UCSD-AML1 (cell line): Measurements from ENCODE around the gene GPC5.
"Not testable (repeated sequence)": the region's sequence is repeated elsewhere in the genome, so short reads cannot be mapped to it uniquely, and the experiment has no call there.

Experiments
- DNase-seq: peaks from one replicate; lab custom pipeline; 2025; ENCODE audit not compliant: unreplicated experiment; lab: John Stamatoyannopoulos, UW

GPC5 gene

DNA sequence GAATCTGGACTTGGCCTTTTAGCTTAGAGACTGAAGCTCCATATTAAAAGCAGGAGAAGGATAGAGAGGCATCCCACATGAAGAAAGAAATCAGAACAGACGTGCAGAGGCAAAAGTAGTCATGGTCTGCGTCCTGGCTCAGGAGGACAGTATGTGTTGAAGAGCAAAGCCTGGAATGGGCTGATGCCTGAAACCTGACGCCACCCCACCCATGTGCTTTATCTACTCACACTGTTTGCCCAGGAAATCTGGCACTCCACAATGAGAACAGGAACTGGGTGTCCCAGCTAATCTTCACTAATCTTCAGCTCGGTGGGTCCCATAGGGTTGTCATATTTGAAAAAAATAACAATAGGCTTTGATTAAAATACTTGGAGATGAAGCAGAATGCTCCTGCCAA is 1279.2 kb downstream of the GPC5 start:
- no peak for DNase-seq

DNA sequence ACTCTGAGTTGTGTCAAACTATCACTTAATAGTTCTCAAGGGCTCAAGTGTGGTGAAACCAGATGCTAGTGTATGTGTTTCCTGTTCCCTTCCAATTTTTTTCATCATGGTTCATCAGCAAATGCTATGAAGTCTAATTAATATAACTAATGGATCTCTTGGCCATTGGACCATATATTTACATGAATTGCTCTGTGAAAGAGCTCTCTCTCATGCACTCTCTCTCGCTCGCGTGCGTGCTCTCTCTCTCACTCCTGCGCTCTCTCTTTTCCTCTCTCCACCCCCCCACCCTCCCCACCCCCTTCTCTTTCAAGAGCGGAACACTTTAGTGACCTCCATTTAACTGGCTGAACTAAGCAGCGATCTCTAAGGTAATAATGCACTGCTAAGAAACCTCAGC is 1281.2 kb downstream of the GPC5 start:
- DNase-seq = no peak

DNA sequence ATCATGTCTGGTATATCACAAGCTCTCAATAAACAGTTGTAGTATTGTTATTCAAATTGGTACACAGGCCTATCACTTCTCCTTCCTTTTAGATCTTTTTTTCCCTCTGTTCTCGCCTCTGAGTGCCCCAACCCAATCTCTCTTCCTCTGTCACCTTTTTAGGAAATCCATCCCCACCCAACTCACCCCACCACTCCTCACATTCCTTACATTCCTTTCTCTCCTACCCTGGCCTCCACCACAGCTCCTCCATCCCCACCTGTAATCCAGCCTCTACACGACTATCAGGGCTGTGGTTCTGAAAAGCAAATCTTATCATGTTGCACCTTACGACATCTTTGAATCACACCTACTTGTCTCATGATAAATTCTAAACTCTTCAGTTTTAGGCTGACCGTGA is 1282.8 kb downstream of the GPC5 start:
- DNase-seq = no peak

DNA sequence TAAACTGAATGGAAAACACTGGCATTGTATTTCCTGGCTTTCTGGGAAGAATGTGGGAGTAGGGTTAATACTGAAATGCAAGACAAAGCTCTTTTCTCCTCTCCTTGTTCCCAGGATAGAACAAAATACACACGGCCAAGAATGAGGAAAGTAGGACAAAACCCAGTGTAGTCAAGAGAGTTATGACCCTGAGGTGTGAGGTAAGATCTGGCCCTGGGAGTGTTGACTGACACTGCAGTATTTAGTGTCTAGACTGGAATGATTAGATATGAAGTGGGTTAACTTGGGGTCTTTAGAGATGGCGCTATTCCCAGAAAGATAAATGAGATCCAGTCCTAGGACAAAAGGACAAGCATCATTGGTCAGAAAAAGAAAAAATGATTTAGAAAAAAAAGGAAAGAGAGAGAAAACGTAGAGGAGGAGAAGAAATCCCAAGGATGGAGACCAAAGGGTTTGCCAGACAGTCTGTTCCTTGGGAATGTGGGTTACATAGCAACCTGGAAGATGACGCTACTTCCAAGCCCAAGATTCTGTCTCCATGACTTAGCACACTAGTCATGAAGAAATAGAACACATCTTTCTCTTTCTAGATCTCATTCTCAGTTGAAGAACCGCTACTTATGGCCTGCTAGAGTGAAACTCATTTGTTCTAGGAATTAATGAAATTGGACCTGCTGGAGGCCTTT is 1284.6 kb downstream of the GPC5 start:
- no peak for DNase-seq

- DNase-seq = no peak
Measured at GRCh38 chr13:92694047-92694446, 1295.6 kb downstream of the GPC5 start.

- not testable (repeated sequence) for DNase-seq
Measured at GRCh38 chr13:92695827-92696226, 1297.4 kb downstream of the GPC5 start.

GRCh38 chr13:92716749-92717148 is 1318.3 kb downstream of the GPC5 start:
- DNase-seq = no peak

- DNase-seq = no peak
Measured at GRCh38 chr13:92717857-92718256, 1319.4 kb downstream of the GPC5 start.

DNA sequence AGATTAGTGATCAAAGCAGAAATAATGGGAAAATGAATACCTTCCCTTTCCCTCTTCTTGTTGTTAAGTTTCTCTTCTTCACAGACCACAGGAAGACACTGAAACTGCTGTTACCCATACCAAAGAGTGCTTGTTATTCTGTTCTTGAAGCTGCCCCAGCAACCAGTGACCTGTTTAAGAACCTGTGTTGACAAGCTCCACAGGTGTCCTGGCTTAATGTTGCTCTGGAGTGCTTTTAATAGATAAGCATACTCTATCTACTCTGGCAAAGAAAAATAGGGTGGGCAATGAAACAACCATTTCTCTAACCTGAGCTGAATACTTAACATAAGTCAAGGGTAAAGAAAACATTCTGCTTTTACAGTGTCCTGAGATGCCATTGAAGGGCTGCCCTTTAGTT is 1321.4 kb downstream of the GPC5 start:
- DNase-seq = no peak

- DNase-seq = no peak
Measured at GRCh38 chr13:92721620-92722019, 1323.2 kb downstream of the GPC5 start.

DNA sequence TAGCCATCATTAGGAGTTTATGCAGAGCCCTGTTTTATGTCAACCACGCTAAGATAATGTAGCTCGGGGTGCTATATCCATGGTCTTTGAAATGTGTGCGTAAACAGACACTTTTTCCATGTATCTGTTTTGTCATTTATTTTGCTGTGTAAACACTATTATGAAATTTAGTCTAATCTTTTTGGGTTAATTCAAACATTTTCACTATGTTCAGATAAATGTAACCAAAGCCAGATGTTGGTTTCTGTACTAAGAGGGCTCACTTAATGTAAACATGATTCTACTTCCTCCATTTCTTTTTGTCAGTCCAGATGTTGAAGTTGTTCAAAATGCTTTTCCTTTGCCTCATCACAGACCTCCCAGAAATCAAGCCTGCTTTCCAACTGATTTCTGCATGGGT is 1328.7 kb downstream of the GPC5 start:
- DNase-seq = no peak

GRCh38 chr13:92734068-92734467 is 1335.6 kb downstream of the GPC5 start:
- DNase-seq = no peak

DNA sequence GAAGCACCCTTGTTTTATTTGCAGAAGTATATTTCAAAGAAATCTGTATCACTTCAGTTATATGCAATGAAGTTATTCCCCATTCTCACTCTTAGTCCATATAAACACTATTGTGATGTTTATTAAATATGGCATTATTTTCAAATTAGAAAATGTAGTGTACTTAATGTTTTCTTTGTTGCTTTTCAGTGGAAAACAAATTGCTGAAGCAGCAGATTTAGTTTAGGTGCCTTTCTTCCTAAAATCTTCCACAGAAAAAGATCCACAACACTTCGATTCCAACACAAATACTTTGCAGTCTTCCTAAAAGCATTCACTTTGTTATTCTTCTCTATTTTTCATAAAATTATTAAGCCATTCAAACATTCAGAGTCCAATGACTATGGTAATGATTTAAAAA is 1336.1 kb downstream of the GPC5 start:
- DNase-seq = no peak

GRCh38 chr13:92735909-92736308 is 1337.5 kb downstream of the GPC5 start:
- DNase-seq = no peak

DNA sequence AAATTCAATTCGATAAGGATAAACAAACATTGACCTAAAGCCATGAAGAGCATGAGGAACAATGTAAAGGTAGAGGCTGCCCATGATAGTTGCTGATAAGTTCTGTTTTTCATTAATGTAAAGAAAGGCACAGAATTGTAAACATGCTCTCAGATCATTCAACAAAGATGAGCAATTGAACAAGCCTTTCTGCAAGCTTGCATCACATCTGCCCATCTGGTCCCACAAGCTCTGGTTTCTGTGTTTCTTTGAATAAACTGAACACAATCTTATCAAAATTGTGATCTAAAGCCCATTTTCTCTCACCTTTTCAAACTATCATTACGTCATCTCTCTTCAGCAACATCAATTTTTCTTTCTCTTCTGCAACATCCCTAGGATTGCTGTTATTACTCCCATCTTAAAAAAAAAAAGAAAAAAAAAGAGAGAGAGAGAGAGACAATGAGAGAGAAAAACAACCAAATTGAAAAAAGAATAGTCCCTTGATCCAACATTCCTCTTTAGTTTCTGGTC is 1340.9 kb downstream of the GPC5 start:
- DNase-seq = no peak

GRCh38 chr13:92743992-92744391 is 1345.6 kb downstream of the GPC5 start:
- DNase-seq = no peak

- no peak for DNase-seq
Measured at GRCh38 chr13:92745258-92745657, 1346.8 kb downstream of the GPC5 start.

- DNase-seq = not testable (repeated sequence)
Measured at GRCh38 chr13:92752705-92753104, 1354.3 kb downstream of the GPC5 start.

DNA sequence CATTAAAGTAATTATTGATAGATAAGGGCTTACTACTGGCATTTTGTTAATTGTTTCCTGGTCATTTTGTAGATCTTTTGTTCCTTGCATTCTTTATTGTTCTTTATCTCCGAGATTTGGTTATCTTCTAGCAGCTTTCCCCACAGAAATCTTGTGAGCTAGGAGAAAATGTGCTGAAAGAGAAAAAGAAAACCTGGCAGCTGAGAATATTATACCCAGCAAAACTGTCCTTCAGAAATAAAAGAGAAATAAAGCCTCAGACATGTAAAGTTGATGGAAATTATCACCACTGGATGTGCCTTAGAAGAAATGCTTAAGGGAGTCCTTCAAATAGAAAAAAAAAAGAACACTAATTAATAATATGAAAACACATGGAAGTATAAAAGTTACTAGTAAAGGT is 1363.3 kb downstream of the GPC5 start:
- DNase-seq = no peak

DNA sequence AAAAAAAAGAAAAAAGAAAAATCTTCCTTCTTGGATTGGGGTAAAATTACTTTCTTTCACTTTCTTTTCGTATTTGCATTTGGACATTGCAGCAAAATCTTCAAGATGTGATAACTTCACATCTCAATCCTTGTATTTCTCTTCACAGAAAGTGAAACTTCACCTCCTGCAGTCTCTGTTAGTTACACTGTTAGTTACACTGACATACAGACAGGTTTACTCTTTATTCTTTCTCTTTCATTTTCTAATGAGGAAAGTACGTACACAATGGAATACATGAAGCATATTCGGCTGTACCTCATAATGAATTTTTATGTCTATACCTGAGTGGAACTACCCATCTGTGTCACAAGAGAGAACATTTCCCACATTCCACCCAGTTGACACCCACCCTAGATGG is 1369.0 kb downstream of the GPC5 start:
- DNase-seq = no peak

GRCh38 chr13:92768602-92769001 is 1370.2 kb downstream of the GPC5 start:
- DNase-seq = no peak

DNA sequence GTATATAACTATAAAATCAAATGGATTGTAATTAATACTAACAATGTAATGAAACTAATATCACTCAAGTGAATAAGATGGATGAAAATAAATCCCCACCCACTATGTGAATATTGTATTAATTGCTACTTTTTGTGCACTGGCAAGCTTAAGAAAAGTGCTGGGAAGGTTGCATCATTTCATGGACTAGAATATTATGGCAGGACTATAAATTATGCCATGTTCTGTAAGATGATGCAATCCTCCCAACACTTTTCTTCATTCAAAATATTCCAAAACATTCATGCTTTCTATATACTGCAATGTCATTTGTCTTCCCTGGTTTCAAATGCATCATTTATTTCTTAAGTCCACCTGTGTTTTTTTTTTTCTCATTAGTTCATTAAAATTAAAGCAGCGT is 1370.6 kb downstream of the GPC5 start:
- DNase-seq = no peak

- no peak for DNase-seq
Measured at GRCh38 chr13:92775658-92776057, 1377.2 kb downstream of the GPC5 start.
